NOMO-1 treated with DMSO at 0.1 percent for 48 hours (cell line): Measurements from ENCODE around the gene HSD17B12.

Experiments used
- DNase-seq: peaks from one replicate; lab custom pipeline; 2025; ENCODE audit not compliant: unreplicated experiment; lab: John Stamatoyannopoulos, UW

HSD17B12 gene

DNA sequence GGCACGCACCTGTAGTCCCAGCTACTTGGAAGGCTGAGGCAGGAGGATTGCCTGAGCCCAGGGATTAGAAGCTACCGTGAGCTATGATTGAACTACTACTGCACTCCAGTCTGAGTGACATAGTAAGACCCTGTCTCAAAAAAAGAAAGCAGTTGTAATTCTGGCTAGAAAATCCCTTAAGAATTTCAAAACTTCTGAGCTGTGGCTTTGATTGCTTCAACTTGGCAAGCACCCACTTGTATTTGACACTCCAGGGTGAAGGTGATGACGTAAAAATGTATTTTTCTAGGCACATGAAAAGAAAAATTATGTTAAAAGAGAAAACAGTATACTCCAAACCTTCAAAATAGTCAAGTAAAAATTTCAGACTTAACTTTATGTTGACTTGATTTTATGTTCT is 176.5 kb downstream of the HSD17B12 start:
- DNase-seq = no peak

- no peak for DNase-seq
Observed at GRCh38 chr11:43861141-43861540, 180.6 kb downstream of the HSD17B12 start.

- DNase-seq = no peak
Observed at GRCh38 chr11:43866520-43866919, 186.0 kb downstream of the HSD17B12 start.

GRCh38 chr11:43866969-43867368 is 186.4 kb downstream of the HSD17B12 start:
- DNase-seq = no peak

GRCh38 chr11:43868852-43869567 is 188.5 kb downstream of the HSD17B12 start:
- peak; percentile 98 for DNase-seq

GRCh38 chr11:43871051-43871450 is 190.5 kb downstream of the HSD17B12 start:
- DNase-seq = no peak

DNA sequence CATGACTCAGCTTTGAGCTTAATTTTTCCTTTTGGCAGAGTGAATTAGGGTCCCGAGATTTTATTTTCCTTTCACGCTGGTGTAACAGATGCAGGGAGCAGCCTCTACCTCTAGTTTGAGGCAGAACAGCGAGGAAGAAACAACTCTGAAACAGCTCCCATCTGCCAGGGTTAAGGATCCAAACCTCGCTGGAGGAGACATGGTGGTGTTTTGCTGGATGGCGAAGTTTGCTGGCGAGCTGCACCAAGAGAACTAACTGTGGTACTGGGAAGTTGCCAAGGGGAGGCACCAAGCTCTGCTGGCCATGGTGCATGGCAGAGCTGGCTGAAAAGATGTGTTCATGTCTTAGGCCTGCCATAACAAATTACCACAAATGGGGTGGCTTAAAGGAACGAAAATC is 192.5 kb downstream of the HSD17B12 start:
- DNase-seq = no peak

DNA sequence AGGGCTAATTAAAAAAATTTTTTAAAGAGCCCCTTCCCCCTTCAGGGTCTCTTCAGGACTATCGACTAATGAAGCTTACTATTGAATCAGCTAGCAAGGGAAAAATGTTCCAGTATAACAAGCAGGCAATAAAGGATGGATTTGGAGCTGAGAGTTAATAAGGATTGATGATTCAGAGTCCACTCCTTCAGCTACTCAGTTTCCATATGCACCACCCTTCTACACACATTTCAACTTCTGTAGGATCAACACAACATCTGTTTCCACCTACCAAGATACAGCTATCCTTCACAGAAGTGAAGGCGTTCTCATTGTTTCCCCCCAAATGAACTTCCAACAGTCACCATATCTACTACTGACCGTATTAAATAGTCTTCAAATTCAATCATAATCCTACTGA is 193.5 kb downstream of the HSD17B12 start:
- no peak for DNase-seq

DNA sequence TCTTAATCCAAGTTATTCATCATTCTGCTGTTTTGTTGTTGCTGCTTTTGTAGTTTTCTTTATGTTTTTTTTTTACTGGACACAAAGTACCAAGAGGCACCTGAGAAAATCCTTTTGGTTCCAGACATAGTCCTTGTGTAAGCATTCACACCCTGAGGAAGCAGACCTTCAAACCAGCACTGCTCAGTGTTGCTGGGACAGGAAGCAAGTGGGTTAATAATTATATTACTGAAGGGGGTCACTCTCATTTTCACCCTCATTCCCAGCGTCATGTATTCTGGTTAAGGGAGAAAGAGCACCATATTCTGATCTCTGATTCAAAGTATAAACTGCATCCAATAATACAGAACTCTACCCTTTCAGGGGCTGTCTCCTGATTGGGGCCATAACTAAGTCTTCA is 194.2 kb downstream of the HSD17B12 start:
- DNase-seq = no peak

DNA sequence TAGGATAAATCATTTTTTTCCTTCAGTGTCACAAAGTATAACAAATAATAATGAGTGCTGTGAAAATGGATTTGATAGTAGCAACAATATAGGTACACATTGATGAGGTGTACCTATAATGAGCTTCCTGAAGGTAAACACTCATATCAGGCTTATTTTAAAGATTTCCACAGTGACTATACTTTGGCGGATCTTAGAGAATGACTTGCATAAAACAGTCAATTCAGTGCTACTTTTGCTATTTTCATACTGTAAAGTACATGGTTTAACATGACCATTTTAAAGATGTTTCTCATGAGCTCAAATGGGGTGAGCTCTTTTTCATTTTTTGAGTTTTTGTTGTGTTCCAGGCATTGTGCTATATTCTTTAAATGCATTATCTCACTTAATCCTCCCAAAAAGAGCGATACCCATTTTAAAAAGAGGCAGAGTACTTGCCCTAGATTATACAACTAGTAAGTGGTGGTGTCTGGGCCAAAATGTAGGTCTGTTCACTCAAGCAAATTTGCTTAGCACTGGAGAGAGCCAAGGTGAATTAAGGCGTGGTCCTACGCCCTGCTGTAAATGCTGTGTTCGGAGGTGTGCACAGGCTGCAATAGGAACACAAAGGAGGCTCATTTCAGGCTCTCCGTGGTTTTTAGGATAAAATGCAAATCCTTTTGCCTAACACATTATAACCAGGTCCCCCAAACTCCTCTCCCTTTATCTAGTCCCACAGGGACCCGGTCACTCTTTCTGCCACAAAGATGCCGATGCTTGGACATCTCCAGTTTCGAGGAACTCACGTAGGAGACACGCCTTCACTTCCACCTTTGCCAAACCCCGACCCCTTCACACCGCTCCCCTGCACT is 199.5 kb downstream of the HSD17B12 start:
- DNase-seq = no peak

- DNase-seq = peak; percentile 90
Observed at GRCh38 chr11:43880640-43881159, 200.2 kb downstream of the HSD17B12 start, which contains the start of gene ALKBH3. ALKBH3 (plus strand) TSS chr11:43880831; CDS start chr11:43882653, 1,822 bp downstream.

- DNase-seq = no peak
Observed at GRCh38 chr11:43892851-43893250, 212.3 kb downstream of the HSD17B12 start.

- DNase-seq = no peak
Observed at GRCh38 chr11:43894546-43894945, 214.0 kb downstream of the HSD17B12 start.

DNA sequence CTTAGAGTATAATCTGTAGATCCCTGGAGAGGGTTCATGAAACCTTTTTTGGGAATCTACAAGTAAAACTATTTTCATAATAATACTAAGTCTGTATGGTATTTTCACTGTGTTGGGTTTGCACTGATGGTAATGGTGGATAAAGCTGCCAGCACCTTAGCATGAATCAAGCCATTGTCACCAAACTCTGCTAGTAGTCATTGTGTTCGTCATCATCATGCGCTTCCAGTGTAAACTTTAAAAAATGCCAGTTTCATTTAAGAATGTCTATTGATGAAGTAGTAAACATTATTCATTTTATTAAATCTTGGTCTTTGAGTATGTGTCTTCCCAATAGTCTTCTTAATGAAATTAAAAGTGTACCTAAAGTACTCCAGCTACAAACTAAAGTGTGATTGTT is 215.1 kb downstream of the HSD17B12 start:
- DNase-seq = no peak

DNA sequence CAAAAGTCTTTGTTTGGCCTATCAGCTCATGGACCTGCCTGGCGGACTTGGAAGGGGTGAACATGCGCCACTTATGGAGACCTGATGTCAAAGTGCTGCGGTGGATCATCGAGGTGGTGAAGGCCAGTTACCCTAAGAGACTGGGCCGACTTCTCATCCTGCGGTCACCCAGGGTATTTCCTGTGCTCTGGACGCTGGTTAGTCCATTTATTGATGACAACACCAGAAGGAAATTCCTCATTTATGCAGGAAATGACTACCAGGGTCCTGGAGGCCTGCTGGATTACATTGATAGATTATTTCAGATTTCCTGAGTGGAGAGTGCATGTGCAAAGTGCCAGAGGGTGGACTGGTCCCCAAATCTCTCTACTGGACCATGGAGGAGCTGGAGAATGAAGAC is 218.0 kb downstream of the HSD17B12 start:
- DNase-seq = no peak

GRCh38 chr11:43899094-43899493 is 218.6 kb downstream of the HSD17B12 start:
- no peak for DNase-seq

DNA sequence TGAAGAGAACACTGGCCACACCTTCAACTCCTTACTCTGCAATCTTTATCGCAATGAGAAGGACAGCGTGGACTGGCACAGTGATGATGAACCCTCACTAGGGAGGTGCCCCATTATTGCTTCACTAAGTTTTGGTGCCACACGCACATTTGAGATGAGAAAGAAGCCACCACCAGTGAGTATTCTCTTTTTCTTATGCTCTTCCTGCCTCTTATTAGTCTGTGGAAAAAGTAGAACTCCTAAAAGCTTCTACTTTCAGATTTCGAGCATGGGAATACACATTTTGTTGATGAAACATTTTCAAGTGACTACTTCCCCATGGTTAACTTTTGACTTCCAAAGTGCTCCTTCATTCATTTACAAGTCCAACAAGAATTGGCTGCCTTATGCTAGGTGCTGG is 221.0 kb downstream of the HSD17B12 start:
- DNase-seq = no peak

DNA sequence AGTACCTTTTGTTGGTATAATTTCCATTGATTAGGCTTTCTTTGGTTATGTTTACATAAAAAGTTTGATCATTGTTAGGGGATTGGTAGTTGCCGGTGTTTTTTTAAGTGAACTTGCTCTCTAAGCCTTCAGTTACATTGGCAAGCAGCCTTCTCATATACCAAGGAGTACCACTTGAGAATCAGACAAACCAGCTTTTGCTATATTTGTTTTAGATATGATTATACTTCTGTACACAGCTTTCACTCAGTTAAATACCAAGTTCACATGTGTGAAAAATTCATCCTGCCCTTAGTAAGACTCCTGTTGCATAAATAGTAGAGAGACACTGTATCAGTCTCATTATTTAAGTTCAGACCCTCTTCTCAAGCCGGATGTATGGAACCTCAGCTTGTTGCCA is 222.5 kb downstream of the HSD17B12 start:
- DNase-seq = no peak

- no peak for DNase-seq
Observed at GRCh38 chr11:43903969-43904368, 223.4 kb downstream of the HSD17B12 start.

DNA sequence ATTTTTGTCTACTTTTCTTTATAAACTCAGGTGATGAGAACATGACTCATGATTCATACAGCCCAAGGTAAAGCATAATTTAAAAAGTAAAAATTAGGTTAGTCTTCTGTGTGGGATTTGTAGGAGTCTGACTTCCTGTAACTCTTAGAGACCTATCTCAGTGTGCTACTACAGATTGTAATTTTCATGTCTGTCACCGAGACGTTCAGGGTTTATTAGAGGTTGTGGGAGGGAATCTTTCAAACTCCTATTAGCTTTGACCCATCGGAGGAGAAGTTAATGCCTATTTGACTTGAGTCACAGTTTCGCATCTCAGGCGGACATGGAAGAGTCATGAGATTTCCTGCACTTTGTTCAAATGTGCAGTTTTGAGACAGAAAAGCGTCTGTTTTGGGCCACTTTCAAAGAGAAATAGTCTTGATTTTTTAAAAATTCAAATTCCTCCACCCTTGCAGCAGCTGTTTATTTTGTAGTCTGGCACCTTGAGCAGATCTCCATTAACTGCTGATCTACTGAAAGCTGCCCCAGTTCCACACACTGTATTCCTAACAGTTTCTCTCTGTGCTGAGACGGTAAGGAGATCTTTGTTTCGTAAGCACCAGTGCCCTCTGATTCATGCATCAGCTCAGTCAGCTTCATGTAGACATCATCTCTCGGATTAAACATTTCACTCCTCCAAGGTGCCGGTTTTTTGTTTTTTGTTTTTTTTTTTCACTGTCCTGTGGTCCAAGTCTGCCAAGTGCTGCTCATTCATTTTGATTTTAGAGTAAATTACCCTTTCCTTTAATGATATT is 224.4 kb downstream of the HSD17B12 start:
- no peak for DNase-seq

DNA sequence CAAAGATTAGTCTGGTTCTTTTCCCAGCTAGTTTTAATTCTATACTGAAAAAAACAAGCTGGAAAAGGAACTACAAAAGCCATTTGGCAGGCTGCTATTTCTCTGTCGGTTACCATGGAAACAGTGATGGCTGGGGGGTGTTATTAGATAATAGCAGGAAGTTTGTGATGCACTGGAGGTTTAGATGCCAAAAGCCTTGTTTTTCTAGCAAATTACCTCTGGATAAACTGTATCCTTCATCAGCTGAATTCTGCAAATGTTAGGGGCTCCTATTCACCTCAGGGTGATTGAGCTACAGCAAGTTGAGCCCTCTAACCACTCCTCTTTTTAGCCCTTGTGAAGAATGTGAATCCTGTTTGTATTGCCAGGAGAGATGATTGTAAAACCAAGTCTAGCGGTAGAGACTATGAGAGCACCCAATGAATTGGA is 225.3 kb downstream of the HSD17B12 start:
- no peak for DNase-seq
